ENCODE data around the gene EPYC.

DNA sequence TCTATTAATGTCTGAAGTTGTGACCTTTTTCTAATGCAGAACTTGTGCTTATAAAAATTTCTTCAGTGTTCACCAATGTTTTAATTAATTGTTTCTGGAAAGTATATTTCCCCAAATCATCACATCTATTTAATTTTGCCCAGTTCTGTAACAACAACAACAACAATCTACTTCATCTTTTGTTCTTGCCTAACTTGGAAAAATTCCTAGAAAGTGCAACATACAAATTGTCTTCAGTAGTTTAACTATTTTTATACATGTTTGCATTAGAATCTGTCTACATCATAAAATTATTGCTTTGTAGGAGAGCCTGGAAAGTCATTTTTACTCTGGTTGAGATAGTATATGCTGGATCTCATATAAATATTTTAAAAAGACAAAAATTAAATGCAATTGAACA lies 88.3 kb downstream of the EPYC start:
- TF ChIP-seq YY1 (IDR thresholded peaks at IDR 0.05; ENCODE audit: insufficient read depth, insufficient read length), result no peak
- no peak for TF ChIP-seq SUZ12 (IDR thresholded peaks at IDR 0.05; ENCODE audit: extremely low read depth, insufficient read depth, insufficient read length)
- no peak for TF ChIP-seq ZNF274 (IDR thresholded peaks at IDR 0.05; ENCODE audit: low read depth, low read length)
